HG03354 (cell line): ENCODE data around the gene RPL10A.

ENCODE experiments used
- ATAC-seq: cut with Tn5 transposase; IDR thresholded peaks from one replicate; pipeline ENCODE4 v1.9.1; 2021; ENCODE audit warnings: mild to moderate bottlenecking; ENCODE audit not compliant: unreplicated experiment, poor library complexity, severe bottlenecking

Gene RPL10A

DNA sequence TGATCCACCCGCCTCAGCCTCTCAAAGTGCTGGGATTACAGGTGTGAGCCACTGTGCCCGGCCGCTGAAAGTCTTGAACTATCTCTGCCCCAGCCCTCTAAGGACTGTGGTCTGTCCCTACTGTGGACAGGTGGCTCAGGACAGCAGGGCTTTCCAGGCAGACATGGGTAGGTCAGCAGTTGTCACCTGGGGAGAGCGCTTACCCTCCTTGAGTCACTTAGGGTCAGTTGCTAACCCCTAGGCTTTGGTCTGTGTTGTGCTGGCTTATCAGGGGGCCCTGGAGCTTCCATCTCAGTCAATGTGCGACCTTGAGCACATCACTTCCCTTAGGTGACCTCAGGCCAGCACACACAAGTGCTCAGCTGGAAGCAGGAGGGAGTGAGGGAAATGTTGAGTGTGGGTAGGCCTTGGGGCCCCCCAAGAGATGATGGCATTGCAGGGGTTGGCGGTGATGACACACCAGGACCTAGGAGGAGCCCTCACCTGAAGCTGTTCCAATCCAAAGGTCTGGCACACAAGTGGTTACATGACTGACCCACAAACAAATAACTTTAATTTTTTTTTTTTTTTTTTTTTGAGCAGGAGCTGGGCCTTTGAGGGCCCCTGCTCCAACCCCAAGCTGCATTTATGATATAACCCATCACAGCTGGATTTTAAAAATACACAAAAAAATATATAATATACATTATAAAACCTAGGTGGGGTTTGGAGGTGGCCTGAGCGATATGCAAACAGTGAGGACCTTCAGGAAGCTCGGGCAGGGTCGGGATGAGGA is 5.1 kb downstream of the RPL10A start:
- no peak for ATAC-seq

DNA sequence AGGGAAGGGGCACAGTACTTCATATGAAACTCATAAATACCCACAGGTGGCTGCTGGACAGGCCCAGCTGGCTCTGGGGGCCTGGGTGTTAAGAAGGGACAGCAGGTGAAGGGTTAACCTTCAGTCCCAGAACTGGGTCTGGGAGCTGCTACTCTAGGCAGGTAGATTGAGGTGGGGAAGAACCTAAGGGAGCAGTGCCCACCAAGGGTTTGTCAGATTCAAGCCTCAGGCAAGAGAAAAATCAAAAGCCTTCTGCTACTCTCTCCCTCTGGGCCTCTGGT is 5.6 kb downstream of the RPL10A start:
- ATAC-seq, result no peak

- ATAC-seq, result no peak
Observed at GRCh38 chr6:35474131-35474941, 6.1 kb downstream of the RPL10A start.

GRCh38 chr6:35474942-35475570 is 6.9 kb downstream of the RPL10A start:
- no peak for ATAC-seq

GRCh38 chr6:35475573-35475972 is 7.4 kb downstream of the RPL10A start:
- ATAC-seq, result no peak

- ATAC-seq, result no peak
Observed at GRCh38 chr6:35476004-35476403, 7.8 kb downstream of the RPL10A start.

GRCh38 chr6:35477028-35477427 is 8.8 kb downstream of the RPL10A start:
- ATAC-seq, result no peak

DNA sequence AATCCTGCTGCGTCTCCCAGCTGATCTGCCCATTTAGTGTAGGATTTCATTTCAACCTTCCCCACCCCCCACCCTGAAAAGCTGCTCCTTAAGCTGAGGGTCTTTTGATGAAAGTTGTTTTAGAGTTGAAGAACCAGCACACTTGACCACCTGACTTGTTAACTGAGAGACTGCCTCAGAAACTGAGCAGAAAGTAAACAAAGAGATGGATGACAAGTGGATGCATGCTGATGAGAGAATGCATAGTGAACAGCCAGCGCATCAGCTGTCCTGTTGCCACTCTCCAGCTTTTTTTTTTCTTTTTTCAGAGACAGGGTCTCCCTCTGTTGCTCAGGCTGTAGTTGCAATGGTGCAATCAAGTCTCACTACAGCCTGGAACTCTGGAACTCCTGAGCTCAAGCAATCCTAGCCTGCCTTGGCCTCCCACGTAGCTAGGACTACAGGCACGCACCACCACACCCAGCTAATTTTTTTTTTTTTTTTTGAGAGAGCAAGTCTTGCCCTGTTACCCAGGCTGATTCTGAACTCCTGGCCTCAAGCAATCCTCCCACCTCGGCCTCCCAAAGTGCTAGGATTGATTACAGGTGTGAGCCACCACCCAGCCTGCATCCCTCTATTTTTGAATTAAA is 9.5 kb downstream of the RPL10A start:
- no peak for ATAC-seq

DNA sequence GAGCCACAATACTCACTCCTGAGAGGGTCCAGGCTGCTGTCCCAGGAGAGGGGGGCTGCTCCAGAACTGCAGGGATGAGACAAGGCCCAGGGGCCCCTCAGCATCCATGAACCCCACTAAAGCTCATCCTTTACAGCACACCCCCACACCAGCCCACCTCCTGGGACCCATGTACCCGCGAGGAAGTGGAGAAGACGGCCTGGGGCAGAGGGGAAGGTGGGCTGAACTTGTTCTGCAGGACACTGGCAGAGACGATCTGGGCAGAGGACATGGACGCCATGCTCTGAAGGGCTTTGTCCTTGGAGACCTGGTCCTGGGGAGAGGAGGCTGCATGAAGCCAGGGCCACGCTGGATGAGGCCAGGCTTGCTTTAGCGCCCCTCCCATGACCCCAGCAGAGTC is 10.1 kb downstream of the RPL10A start:
- no peak for ATAC-seq

- ATAC-seq, result no peak
Observed at GRCh38 chr6:35480176-35480575, 12.0 kb downstream of the RPL10A start.

DNA sequence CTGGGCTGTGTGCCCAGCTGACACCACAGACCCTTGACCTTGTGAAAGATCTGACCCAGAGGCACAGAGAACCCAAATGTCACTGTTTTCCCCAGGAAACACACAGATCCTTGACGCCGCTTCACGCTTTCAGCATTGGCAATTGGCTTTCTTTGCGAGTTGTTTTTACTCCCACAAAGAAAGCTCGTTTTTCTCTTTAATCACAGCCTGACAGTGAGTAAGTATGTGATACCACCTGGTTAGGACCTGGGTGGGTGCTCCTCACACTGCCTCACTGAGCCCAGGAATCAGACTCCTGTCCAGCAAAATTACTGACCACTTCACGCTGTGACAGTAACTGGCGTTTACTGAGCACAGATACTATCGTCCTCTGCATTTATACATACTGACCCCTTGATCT is 13.0 kb downstream of the RPL10A start:
- ATAC-seq, result no peak

DNA sequence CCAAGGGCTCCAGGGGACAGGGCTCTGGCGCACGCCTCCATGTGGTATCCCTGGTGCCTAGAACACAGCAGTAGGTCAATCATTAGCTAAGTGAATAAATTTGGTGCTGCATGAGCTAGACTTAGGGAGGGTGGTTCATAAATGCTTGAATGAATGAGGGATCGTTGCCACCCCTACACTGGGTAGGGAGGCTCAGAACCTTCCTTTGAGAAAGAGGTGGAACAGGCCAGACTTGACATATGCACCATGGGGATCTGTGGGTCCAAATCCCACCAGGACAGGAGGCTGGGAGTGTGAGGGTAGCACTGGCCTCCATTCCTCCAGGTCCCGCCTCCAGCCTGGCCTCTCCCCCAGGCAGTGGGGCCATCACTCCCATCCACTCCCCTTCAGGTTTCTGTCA is 14.9 kb downstream of the RPL10A start:
- no peak for ATAC-seq

DNA sequence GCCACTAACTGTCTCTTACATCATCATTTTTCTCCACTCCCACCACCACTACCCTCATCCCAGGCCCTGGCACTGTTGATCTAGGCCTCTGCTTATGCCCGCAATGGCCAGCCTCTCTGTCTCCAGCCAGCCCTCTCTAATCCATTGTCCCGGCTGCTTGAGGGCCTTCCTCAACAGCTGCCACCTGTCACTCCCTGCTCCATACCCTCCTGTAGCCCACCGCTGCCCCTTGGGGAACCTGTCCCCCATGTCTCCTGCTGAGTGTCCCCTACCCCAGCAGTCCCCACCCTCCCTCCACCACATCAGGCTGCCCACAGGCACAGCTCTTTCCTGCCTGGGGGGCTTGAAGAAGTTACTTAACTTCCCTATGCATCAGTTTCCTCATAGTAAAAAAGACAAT is 15.3 kb downstream of the RPL10A start:
- ATAC-seq, result no peak

- ATAC-seq, result no peak
Observed at GRCh38 chr6:35483893-35484645, 15.9 kb downstream of the RPL10A start.

DNA sequence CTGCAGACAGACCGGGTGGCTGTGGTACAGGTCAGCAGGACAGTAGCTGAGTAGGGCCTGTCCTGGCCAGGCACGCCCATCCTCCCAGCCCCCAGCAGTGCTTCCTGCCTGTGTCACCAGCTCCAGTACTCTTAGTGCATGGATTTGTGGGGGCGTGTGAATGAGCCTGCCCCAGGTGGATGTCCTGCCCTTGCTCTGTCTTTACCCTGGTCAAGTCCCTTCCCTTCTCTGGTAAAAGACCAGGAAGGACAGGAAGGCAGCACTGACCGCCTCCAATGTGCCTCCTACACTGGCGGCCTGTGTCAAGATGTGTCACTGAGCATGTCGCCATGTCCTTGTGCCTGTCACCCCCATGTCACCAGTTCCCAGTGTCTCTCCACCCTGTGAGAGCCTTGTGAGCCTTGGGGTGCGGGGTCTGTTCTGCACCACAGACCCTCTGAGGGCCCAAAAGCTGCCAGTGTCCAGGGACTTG is 16.8 kb downstream of the RPL10A start:
- no peak for ATAC-seq

DNA sequence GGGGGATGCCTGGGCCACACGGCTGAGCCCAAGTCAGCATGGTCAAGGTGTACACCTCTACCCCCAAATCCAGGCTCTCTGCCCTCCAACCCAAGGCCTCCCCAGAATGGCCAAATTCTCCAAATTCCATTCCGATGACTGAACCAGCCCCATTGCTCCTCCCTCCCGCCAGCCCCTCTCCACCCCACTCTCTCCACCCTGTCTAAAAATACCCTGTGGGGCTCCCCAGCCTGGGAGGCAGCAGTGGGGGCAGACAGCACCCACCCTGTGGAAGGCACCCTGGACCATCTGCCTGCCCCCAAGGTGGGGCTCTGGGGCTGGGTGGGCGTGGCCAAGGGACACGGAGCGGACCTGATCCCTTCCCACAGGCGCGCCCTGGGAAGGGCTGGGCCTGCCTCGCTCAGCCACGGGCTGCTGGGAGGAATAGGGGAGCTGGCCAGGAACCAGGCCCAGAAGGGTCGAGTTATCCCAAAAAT is 17.2 kb downstream of the RPL10A start:
- ATAC-seq, result no peak

DNA sequence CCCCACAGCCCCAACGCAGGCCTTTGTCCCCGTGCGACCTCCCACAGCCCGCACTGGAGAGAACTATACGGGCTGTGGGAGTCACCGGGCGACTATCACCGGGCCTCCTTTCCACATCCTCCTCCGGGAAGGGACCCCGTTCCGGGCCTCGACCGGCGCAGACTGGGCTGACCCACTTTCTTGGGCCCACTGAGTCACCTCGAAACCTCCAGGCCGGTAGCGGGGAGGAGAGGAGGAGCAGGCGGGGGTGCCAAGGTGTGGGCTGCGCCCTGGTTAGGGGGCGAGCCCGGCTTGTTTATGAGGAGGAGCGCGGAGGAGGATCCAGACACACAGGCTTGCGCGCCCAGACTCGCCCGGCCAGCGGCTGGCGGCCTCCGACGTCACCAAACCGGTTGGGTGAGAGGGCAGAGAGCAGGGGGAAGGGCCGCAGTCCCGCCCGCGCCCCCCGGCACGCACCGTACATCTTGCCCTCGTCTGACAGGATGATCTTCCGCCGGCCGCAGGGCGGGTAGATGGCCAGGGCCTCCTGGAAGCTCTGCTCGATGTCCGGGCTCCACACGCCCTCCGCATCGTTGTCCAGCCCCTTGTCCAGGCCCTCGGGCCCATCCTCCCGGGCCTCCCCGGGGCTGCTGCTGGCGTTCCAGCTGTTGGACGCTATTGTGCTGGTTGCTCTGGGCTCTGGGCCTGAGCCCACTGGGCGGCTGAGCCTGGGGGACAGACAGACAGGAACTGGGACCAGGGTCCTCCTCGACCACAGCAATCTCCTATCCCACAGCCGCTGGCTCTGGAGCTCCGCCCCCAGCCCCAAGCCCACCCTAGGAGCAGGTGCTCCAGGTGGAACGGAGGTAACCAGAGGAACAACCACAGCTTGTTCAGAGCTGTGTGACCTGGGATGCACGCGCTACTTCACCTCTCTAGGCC is 18.1 kb downstream of the RPL10A start:
- ATAC-seq, result no peak

GRCh38 chr6:35487658-35488516 is 19.7 kb downstream of the RPL10A start:
- ATAC-seq, result no peak
